ENCODE data around the gene PPIP5K2. TPM values are rescaled to one million over a fixed set of nuclear protein-coding genes. Genes with fewer than 3 reads are reported as not detected.

PPIP5K2 gene
- total RNA-seq, 4 donors from 2014 or later, result 17.0 to 51.2 (median 31.7) TPM

DNA sequence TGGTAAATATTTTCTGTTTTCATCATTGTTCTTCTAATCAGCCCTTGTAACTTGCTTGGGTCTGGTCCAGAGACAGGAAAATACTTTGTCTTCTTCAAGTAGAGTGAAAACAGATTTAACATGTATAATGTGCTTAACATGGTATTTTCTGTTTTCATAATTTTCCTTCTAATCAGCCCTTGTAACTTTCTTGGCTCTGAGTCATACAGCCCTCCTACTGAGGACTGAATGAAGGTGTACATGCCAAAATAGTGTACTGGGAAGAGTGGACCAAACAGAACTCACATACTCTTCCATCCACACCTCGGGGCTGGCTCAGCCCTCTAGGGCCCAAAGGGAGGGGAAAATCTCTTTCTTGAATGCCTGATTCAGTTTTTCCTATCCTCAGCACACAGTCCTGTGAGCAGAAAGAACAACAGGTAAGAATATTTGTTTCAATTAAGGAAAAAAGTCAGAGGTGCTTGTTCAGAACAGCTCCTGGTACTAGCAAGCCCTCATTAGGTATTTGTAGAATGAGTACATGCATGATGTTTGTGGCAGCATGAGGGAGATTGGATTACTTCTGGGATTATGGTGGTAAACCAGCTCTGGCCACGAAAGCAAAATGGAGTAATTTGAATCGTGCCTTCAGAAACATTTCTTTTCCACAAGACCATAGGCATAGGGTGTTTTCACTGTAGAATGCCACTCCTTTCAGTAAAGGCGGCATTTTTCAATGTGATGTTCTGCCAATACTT lies 114.3 kb downstream of the PPIP5K2 start:
- Histone ChIP-seq H3K27ac (no peak overlapping the region), H3K9me3 (peaks cover 0 to 2% (median 0%) of the 10 kb centered on the region in 4 donors), H3K4me1 (no peaks in the 10 kb centered on the region), H3K4me3 (no peak overlapping the region), H3K36me3 (no peaks in the 10 kb centered on the region), H3K27me3 (no peaks in the 10 kb centered on the region)
- DNase-seq, result no peak
- TF ChIP-seq POLR2A (IDR thresholded peaks at IDR 0.05), result no peak
- TF ChIP-seq, protein P1, sequence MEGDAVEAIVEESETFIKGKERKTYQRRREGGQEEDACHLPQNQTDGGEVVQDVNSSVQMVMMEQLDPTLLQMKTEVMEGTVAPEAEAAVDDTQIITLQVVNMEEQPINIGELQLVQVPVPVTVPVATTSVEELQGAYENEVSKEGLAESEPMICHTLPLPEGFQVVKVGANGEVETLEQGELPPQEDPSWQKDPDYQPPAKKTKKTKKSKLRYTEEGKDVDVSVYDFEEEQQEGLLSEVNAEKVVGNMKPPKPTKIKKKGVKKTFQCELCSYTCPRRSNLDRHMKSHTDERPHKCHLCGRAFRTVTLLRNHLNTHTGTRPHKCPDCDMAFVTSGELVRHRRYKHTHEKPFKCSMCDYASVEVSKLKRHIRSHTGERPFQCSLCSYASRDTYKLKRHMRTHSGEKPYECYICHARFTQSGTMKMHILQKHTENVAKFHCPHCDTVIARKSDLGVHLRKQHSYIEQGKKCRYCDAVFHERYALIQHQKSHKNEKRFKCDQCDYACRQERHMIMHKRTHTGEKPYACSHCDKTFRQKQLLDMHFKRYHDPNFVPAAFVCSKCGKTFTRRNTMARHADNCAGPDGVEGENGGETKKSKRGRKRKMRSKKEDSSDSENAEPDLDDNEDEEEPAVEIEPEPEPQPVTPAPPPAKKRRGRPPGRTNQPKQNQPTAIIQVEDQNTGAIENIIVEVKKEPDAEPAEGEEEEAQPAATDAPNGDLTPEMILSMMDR (IDR thresholded peaks at IDR 0.05), result no peak

DNA sequence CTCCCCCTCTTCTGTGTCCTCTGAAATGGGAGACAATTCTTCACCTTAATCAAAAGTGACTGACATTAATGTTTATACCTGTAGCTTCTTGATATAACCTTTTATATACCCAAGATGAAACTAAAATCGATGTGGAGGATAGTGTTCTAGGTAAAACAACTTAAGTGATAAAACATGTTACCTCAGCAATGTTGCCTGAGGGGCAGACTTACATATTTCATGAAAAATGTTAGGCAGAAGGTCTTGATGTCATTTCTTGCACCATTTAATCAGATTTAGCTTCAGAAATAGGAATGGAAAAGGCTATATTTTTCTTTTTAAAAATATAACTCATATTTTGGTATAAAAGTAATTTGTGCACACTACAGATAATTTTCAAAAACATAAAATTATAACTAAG lies 115.8 kb downstream of the PPIP5K2 start:
- Histone ChIP-seq H3K9me3 (peaks cover 0 to 6% (median 0%) of the 10 kb centered on the region in 4 donors), H3K4me1 (no peaks in the 10 kb centered on the region)
- no peak for TF ChIP-seq POLR2A (IDR thresholded peaks at IDR 0.05)
- TF ChIP-seq, protein P1 (IDR thresholded peaks at IDR 0.05), result no peak

GRCh38 chr5:103237778-103238177 lies 117.7 kb downstream of the PPIP5K2 start:
- Histone ChIP-seq H3K9me3 (peaks cover 0 to 6% (median 0%) of the 10 kb centered on the region in 4 donors), H3K27me3 (no peaks in the 10 kb centered on the region), H3K27ac (peak overlapping the region in 1 of 4 donors; percentile 25), H3K36me3 (no peaks in the 10 kb centered on the region), H3K4me1 (no peaks in the 10 kb centered on the region), H3K4me3 (no peak overlapping the region)
- DNase-seq, result no peak
- TF ChIP-seq, protein P1 (IDR thresholded peaks at IDR 0.05), result no peak
- no peak for TF ChIP-seq POLR2A (IDR thresholded peaks at IDR 0.05)

More for the DNA sequence above, 115.8 kb downstream of the PPIP5K2 start:
- no peak overlapping the region for H3K4me3 ChIP-seq
- H3K36me3 ChIP-seq, result no peaks in the 10 kb centered on the region
- no peak overlapping the region for H3K27ac ChIP-seq
- H3K27me3 ChIP-seq, result no peaks in the 10 kb centered on the region
- no peak for DNase-seq

DNA sequence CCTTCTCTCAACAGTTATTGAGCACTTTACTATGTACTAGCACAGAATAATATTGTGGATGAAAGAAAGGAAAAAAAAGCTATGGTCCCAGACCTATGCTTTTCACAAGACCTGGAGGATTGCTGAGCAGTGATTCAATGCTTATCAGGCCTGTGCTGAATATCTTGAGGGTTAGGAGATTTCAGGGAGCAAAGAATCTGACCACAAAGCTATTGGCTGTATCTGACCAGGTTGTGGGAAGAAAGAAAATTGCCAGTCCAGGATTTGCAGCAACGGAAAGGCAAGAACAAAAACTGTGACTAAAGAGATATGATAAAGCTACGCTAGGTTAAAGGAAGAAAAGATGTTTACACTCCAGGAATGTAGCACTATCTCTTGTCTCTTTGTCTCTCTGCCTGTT lies 123.6 kb downstream of the PPIP5K2 start:
- H3K9me3 ChIP-seq, result peaks cover 0 to 6% (median 0%) of the 10 kb centered on the region in 4 donors
- DNase-seq, result no peak
- H3K4me1 ChIP-seq, result no peaks in the 10 kb centered on the region
- no peak overlapping the region for H3K4me3 ChIP-seq
- no peak overlapping the region for H3K27ac ChIP-seq
- no peaks in the 10 kb centered on the region for H3K27me3 ChIP-seq
- no peak for TF ChIP-seq POLR2A (IDR thresholded peaks at IDR 0.05)
- TF ChIP-seq, protein P1 (IDR thresholded peaks at IDR 0.05), result no peak
- H3K36me3 ChIP-seq, result no peaks in the 10 kb centered on the region

- no peak for DNase-seq
- peaks cover 0 to 4% (median 0%) of the 10 kb centered on the region in 4 donors for H3K9me3 ChIP-seq
- no peaks in the 10 kb centered on the region for H3K27me3 ChIP-seq
- H3K27ac ChIP-seq, result no peak overlapping the region
- no peaks in the 10 kb centered on the region for H3K4me1 ChIP-seq
- TF ChIP-seq, protein P1 (IDR thresholded peaks at IDR 0.05), result no peak
- TF ChIP-seq POLR2A (IDR thresholded peaks at IDR 0.05), result no peak
- no peaks in the 10 kb centered on the region for H3K36me3 ChIP-seq
- H3K4me3 ChIP-seq, result no peak overlapping the region
Measured at GRCh38 chr5:103244398-103244797, 124.3 kb downstream of the PPIP5K2 start.
